KOPT-K1 (cell line): Measurements from ENCODE around the gene SRP72.

Experiments used
- H3K27ac ChIP-seq: fragments of 200-600 bp; sonication (generic); 2 replicates; pipeline ENCODE4 v1.5.1; 2016; ENCODE audit warnings: antibody characterized with exemption, mild to moderate bottlenecking, low read depth, low read length; ENCODE audit not compliant: poor library complexity, severe bottlenecking
- H3K36me3 ChIP-seq: fragments of 200-600 bp; sonication (generic); 2 replicates; pipeline ENCODE4 v1.5.1; 2017; ENCODE audit warnings: antibody characterized with exemption, mild to moderate bottlenecking, low read length, moderate library complexity; ENCODE audit not compliant: insufficient read depth
- H3K9me3 ChIP-seq: fragments of 200-600 bp; sonication (generic); 2 replicates; pipeline ENCODE4 v1.5.1; 2017; ENCODE audit warnings: antibody characterized with exemption, low read length, mild to moderate bottlenecking; ENCODE audit not compliant: insufficient read depth, poor library complexity, severe bottlenecking

Gene SRP72

GRCh38 chr4:56496241-56496640 is 28.8 kb downstream of the SRP72 start:
- no peaks in the 10 kb centered on the region for H3K9me3 ChIP-seq
- H3K36me3 ChIP-seq = peaks cover 97% of the 10 kb centered on the region
- no peak overlapping the region for H3K27ac ChIP-seq

- Histone ChIP-seq H3K36me3 (peaks cover 54% of the 10 kb centered on the region), H3K27ac (no peak within 1 kb of the TSS), H3K9me3 (no peaks in the 10 kb centered on the region)
Observed at GRCh38 chr4:56505269-56506130, 38.1 kb downstream of the SRP72 start, which contains the start of gene ARL9. Gene ARL9 (plus strand): TSS chr4:56505791. CDS start chr4:56505863, 72 bp downstream.

DNA sequence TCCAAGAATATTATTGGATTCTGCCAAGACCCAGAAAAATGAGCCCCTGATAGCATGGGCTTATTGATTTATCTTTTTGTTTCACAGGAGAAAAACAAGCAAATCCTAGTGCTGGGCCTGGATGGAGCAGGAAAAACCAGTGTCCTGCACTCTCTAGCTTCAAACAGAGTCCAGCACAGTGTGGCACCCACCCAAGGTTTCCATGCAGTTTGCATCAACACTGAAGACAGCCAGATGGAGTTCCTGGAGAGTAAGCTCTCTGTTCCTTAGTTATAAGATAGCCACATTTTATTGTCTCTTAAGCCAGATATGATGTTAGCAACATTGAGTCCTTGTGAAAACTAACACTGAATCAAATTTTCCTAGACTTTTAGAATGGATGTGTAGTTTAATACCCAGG is 43.7 kb downstream of the SRP72 start:
- H3K9me3 ChIP-seq = no peaks in the 10 kb centered on the region
- no peak overlapping the region for H3K27ac ChIP-seq
- H3K36me3 ChIP-seq = no peaks in the 10 kb centered on the region

GRCh38 chr4:56512166-56512565 is 44.7 kb downstream of the SRP72 start:
- H3K36me3 ChIP-seq = no peaks in the 10 kb centered on the region
- no peak overlapping the region for H3K27ac ChIP-seq
- no peaks in the 10 kb centered on the region for H3K9me3 ChIP-seq

DNA sequence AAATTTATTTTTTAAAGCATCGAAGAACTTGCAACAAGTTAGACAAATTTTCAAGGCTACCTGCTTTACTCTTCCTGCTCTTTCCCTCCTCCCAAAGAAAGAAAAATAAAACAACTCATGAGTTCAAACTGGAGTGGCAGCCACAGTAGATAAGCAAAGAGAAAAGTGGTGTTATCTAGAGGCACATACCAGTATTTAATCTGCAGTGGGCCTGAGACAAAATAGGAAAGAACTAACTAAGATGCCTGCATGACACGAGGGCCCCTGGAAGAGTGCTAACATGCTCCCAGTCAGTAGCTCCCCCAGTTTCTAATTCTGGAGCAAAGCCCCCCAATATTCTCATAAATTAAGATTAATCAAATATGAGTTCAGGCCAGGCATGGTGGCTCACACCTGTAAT is 46.1 kb downstream of the SRP72 start:
- Histone ChIP-seq H3K9me3 (no peaks in the 10 kb centered on the region), H3K36me3 (no peaks in the 10 kb centered on the region), H3K27ac (no peak overlapping the region)

- H3K9me3 ChIP-seq = peaks cover 3% of the 10 kb centered on the region
- no peak overlapping the region for H3K27ac ChIP-seq
- H3K36me3 ChIP-seq = no peaks in the 10 kb centered on the region
Observed at GRCh38 chr4:56530269-56531148, 63.1 kb downstream of the SRP72 start.

- Histone ChIP-seq H3K9me3 (peaks cover 3% of the 10 kb centered on the region), H3K36me3 (no peaks in the 10 kb centered on the region), H3K27ac (no peak overlapping the region)
Observed at GRCh38 chr4:56531149-56531770, 63.8 kb downstream of the SRP72 start.

- Histone ChIP-seq H3K27ac (no peak overlapping the region), H3K36me3 (no peaks in the 10 kb centered on the region), H3K9me3 (peaks cover 3% of the 10 kb centered on the region)
Observed at GRCh38 chr4:56531823-56532222, 64.4 kb downstream of the SRP72 start.

DNA sequence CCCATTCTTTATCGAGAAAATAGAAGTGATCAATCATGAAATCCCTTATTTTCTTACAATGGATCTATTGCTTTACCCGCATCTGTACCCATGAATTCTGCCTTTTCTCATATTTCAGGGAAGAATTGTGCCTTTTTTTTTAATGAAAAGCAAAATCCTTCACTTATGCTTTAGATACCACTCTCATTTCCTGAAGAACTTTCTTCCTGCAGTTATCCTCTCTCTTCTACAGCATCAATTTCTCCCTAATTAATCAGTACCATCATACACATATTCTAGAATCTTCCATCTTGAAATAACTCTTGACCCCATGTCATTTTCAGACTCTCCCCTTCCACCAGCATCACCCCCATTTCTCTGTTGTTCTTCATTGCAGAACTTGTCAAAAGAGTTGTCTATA is 64.8 kb downstream of the SRP72 start:
- H3K36me3 ChIP-seq = no peaks in the 10 kb centered on the region
- peaks cover 3% of the 10 kb centered on the region for H3K9me3 ChIP-seq
- no peak overlapping the region for H3K27ac ChIP-seq

DNA sequence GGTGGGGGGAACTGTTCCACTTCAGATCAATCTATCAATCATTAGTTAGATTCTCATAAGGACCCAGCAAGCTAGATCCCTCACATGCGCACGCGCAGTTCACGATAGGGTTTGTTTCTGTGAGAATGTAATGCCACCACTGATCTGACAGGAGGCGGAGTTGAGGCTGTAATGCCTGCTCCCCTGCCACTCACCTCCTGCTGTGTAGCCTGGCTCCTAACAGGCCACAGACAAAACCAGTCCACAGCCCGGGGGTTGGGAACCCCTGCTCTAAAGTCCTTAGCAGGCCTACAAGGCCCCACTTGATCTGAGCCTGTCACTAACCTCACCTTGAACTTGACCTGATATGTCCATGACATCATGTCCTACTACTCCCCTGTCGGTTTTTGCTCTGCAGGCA is 68.5 kb downstream of the SRP72 start:
- H3K9me3 ChIP-seq = peaks cover 3% of the 10 kb centered on the region
- no peaks in the 10 kb centered on the region for H3K36me3 ChIP-seq
- no peak overlapping the region for H3K27ac ChIP-seq

DNA sequence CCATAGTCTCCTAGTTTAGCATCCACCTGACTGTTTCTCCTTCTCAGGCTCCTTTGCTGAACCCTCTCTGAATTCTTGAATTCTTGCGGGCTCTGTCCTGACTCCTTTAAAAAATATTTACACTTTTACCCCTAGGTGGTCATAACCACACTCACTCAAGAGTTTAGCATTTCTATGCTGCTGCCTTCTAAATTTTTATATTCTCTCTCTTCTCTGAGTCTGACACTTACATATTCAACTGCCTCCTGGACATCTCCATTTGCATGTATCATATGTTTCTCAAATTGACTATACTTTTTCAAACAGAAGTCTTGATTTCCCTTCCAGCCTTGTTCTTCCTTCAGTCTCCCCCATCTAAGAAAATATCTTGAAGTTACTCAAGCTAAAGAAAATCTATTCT is 69.7 kb downstream of the SRP72 start:
- Histone ChIP-seq H3K27ac (no peak overlapping the region), H3K9me3 (no peaks in the 10 kb centered on the region), H3K36me3 (no peaks in the 10 kb centered on the region)

- no peaks in the 10 kb centered on the region for H3K36me3 ChIP-seq
- H3K27ac ChIP-seq = no peak overlapping the region
- H3K9me3 ChIP-seq = no peaks in the 10 kb centered on the region
Observed at GRCh38 chr4:56540826-56541225, 73.4 kb downstream of the SRP72 start.

GRCh38 chr4:56544573-56545131 is 77.2 kb downstream of the SRP72 start:
- Histone ChIP-seq H3K36me3 (no peaks in the 10 kb centered on the region), H3K27ac (no peak overlapping the region), H3K9me3 (no peaks in the 10 kb centered on the region)

- Histone ChIP-seq H3K36me3 (no peaks in the 10 kb centered on the region), H3K27ac (no peak overlapping the region), H3K9me3 (no peaks in the 10 kb centered on the region)
Observed at GRCh38 chr4:56550642-56551041, 83.2 kb downstream of the SRP72 start.

DNA sequence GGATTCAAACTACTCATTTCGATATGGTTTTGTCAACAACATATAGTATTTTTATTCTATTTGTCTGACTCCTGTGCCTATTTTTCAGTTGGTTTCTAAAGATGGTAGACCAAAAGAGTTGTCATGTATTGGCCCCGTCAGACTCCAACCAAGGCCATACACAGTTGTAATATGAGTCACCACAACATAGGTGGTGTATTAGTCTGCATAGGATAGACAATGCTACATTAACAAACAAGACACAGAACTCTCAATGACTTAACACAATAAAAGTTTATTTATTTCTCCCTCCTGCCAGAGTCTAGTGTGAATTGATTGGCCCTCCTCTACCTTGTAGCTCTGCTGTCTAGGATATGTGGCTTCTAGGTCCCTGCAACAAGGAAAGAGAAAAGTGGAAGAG is 84.1 kb downstream of the SRP72 start:
- Histone ChIP-seq H3K36me3 (no peaks in the 10 kb centered on the region), H3K9me3 (no peaks in the 10 kb centered on the region), H3K27ac (no peak overlapping the region)
